Hepatocyte (in vitro differentiated cells): ENCODE measurements around the gene MORC2. TPM values are rescaled to one million over a fixed set of nuclear protein-coding genes. Genes with fewer than 3 reads are reported as not detected.

ENCODE experiments used
- DNase-seq: peaks from one replicate; pipeline ENCODE4 v3.0.0-alpha.2; 2016; ENCODE audit warnings: low spot score
- H2AFZ ChIP-seq: fragments of 200-600 bp; sonication (generic); 2 replicates; pipeline ENCODE4 v1.6.0; 2016; ENCODE audit warnings: antibody characterized with exemption, mild to moderate bottlenecking
- H3K27ac ChIP-seq: fragments of 200-600 bp; sonication (generic); 2 replicates; pipeline ENCODE4 v1.5.1; 2016; ENCODE audit warnings: mild to moderate bottlenecking
- H3K27me3 ChIP-seq: fragments of 200-600 bp; sonication (generic); 2 replicates; pipeline ENCODE4 v1.6.1; 2016
- H3K36me3 ChIP-seq: fragments of 200-600 bp; sonication (generic); replicated peaks from 2 replicates; pipeline ENCODE4 v1.5.1; 2016; ENCODE audit warnings: low read depth; ENCODE audit not compliant: insufficient read depth
- H3K4me1 ChIP-seq: fragments of 200-600 bp; sonication (generic); 2 replicates; pipeline ENCODE4 v1.5.1; 2016; ENCODE audit warnings: mild to moderate bottlenecking, moderate library complexity; ENCODE audit not compliant: insufficient read depth
- H3K4me2 ChIP-seq: fragments of 200-600 bp; sonication (generic); 2 replicates; pipeline ENCODE4 v1.6.0; 2016
- H3K4me3 ChIP-seq: fragments of 200-600 bp; sonication (generic); 2 replicates; pipeline ENCODE4 v1.5.1; 2016; ENCODE audit warnings: mild to moderate bottlenecking
- H3K79me2 ChIP-seq: fragments of 200-600 bp; sonication (generic); 2 replicates; pipeline ENCODE4 v1.6.0; 2017; ENCODE audit warnings: mild to moderate bottlenecking
- H3K9me2 ChIP-seq: fragments of 200-600 bp; sonication (generic); replicated peaks from 2 replicates; pipeline ENCODE4 v1.6.0; 2017; ENCODE audit warnings: mild to moderate bottlenecking; ENCODE audit not compliant: insufficient read depth
- H3K9me3 ChIP-seq: fragments of 200-600 bp; sonication (generic); 2 replicates; pipeline ENCODE4 v1.5.1; 2016; ENCODE audit warnings: low read depth, mild to moderate bottlenecking
- H4K20me1 ChIP-seq: fragments of 200-600 bp; sonication (generic); 2 replicates; pipeline ENCODE4 v1.6.0; 2016; ENCODE audit warnings: mild to moderate bottlenecking; ENCODE audit not compliant: insufficient read depth, poor library complexity, severe bottlenecking
- EZH2 ChIP-seq: fragments of 200-600 bp; sonication (generic); IDR thresholded peaks from 2 replicates; pipeline ENCODE4 v1.6.1; 2016; ENCODE audit warnings: antibody characterized with exemption, mild to moderate bottlenecking, borderline replicate concordance
- EZH2phosphoT487 ChIP-seq: fragments of 200-600 bp; sonication (generic); IDR thresholded peaks from one replicate; pipeline ENCODE4 v1.6.1; 2018; ENCODE audit warnings: antibody characterized with exemption, mild to moderate bottlenecking, low read depth, moderate library complexity; ENCODE audit not compliant: unreplicated experiment, severe bottlenecking
- WGBS: methylation state at CpG from one replicate; pipeline ENCODE4 v1.1.6; 2016; ENCODE audit warnings: low lambda C conversion rate; ENCODE audit errors: missing lambda C conversion rate; 5-methylcytosine and 5-hydroxymethylcytosine counted together
- polyA plus RNA-seq: library from polyadenylated mRNA; unstranded; fragments of >200 nt; fragmentation: Nextera tagmentation; extraction: Ambion mirVana; gene quantifications from 2 replicates; pipeline ENCODE4 v1.2.1, GENCODE V29; 2016
- total RNA-seq: library from RNA; depleted of rRNA; stranded (reverse); fragments of >200 nt; gene quantifications from 2 replicates; pipeline ENCODE4 v1.2.3, GENCODE V29; 2014
- TF ChIP-seq, protein P1 (sequence below): fragments of 200-600 bp; sonication (generic); IDR thresholded peaks from 2 replicates; pipeline ENCODE4 v1.5.1; 2016; ENCODE audit warnings: antibody characterized with exemption, mild to moderate bottlenecking; ENCODE audit not compliant: poor library complexity

MORC2 gene
- total and polyA plus RNA-seq, 2 experiments from 2014 or later: 15.6 to 24.0 TPM

GRCh38 chr22:30934053-30934452 is 34.5 kb downstream of the MORC2 start:
- no peak for DNase-seq
- no peaks in the 10 kb centered on the region for H3K36me3 ChIP-seq

GRCh38 chr22:30933457-30933856 is 35.1 kb downstream of the MORC2 start:
- no peak for DNase-seq
- TF ChIP-seq EZH2phosphoT487: no peak
- TF ChIP-seq, protein P1, sequence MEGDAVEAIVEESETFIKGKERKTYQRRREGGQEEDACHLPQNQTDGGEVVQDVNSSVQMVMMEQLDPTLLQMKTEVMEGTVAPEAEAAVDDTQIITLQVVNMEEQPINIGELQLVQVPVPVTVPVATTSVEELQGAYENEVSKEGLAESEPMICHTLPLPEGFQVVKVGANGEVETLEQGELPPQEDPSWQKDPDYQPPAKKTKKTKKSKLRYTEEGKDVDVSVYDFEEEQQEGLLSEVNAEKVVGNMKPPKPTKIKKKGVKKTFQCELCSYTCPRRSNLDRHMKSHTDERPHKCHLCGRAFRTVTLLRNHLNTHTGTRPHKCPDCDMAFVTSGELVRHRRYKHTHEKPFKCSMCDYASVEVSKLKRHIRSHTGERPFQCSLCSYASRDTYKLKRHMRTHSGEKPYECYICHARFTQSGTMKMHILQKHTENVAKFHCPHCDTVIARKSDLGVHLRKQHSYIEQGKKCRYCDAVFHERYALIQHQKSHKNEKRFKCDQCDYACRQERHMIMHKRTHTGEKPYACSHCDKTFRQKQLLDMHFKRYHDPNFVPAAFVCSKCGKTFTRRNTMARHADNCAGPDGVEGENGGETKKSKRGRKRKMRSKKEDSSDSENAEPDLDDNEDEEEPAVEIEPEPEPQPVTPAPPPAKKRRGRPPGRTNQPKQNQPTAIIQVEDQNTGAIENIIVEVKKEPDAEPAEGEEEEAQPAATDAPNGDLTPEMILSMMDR: no peak
- no peaks in the 10 kb centered on the region for H3K4me1 ChIP-seq
- H3K4me2 ChIP-seq: no peak overlapping the region
- H3K4me3 ChIP-seq: no peak overlapping the region
- H4K20me1 ChIP-seq: no peaks in the 10 kb centered on the region
- no peak overlapping the region for H3K27ac ChIP-seq
- H3K36me3 ChIP-seq: no peaks in the 10 kb centered on the region
- H3K79me2 ChIP-seq: no peaks in the 10 kb centered on the region
- no peak overlapping the region for H2AFZ ChIP-seq
- 88% methylated on average over 7 of the region's 7 CpGs for WGBS
- H3K9me2 ChIP-seq: no peaks in the 10 kb centered on the region
- no peaks in the 10 kb centered on the region for H3K9me3 ChIP-seq
- H3K27me3 ChIP-seq: no peaks in the 10 kb centered on the region

More at GRCh38 chr22:30934053-30934452, 34.5 kb downstream of the MORC2 start:
- Histone ChIP-seq H2AFZ (no peak overlapping the region), H3K4me3 (no peak overlapping the region), H3K4me2 (no peak overlapping the region), H4K20me1 (no peaks in the 10 kb centered on the region), H3K4me1 (no peaks in the 10 kb centered on the region), H3K27me3 (no peaks in the 10 kb centered on the region), H3K27ac (no peak overlapping the region), H3K79me2 (no peaks in the 10 kb centered on the region), H3K9me2 (no peaks in the 10 kb centered on the region), H3K9me3 (no peaks in the 10 kb centered on the region)
- WGBS: 99% methylated on average over 8 of the region's 8 CpGs
- TF ChIP-seq EZH2phosphoT487: no peak
- TF ChIP-seq EZH2: no peak
- TF ChIP-seq, protein P1: no peak

GRCh38 chr22:30932661-30933060 is 35.9 kb downstream of the MORC2 start:
- no peak overlapping the region for H3K4me3 ChIP-seq
- H3K79me2 ChIP-seq: no peaks in the 10 kb centered on the region
- H4K20me1 ChIP-seq: no peaks in the 10 kb centered on the region
- no peak overlapping the region for H2AFZ ChIP-seq
- no peaks in the 10 kb centered on the region for H3K9me2 ChIP-seq
- 98% methylated on average over 15 of the region's 16 CpGs for WGBS
- no peak for DNase-seq
- H3K9me3 ChIP-seq: no peaks in the 10 kb centered on the region
- H3K27me3 ChIP-seq: no peaks in the 10 kb centered on the region
- no peak overlapping the region for H3K4me2 ChIP-seq
- TF ChIP-seq EZH2: no peak
- no peak for TF ChIP-seq EZH2phosphoT487
- TF ChIP-seq, protein P1: no peak
- H3K36me3 ChIP-seq: no peaks in the 10 kb centered on the region
- no peaks in the 10 kb centered on the region for H3K4me1 ChIP-seq
- no peak overlapping the region for H3K27ac ChIP-seq
